Hair follicular keratinocyte (primary cell): ENCODE measurements around the gene HFE. TPM values are rescaled to one million over a fixed set of nuclear protein-coding genes. Genes with fewer than 3 reads are reported as not detected.

Experiments
- total RNA-seq: library from RNA; depleted of rRNA; stranded (reverse); fragments of >200 nt; gene quantifications from 2 replicates; pipeline ENCODE4 v1.2.3, GENCODE V29; 2015

The HFE gene, protein sequence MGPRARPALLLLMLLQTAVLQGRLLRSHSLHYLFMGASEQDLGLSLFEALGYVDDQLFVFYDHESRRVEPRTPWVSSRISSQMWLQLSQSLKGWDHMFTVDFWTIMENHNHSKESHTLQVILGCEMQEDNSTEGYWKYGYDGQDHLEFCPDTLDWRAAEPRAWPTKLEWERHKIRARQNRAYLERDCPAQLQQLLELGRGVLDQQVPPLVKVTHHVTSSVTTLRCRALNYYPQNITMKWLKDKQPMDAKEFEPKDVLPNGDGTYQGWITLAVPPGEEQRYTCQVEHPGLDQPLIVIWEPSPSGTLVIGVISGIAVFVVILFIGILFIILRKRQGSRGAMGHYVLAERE
- 9.2 and 14.1 TPM in 2 replicates for total RNA-seq

DNA sequence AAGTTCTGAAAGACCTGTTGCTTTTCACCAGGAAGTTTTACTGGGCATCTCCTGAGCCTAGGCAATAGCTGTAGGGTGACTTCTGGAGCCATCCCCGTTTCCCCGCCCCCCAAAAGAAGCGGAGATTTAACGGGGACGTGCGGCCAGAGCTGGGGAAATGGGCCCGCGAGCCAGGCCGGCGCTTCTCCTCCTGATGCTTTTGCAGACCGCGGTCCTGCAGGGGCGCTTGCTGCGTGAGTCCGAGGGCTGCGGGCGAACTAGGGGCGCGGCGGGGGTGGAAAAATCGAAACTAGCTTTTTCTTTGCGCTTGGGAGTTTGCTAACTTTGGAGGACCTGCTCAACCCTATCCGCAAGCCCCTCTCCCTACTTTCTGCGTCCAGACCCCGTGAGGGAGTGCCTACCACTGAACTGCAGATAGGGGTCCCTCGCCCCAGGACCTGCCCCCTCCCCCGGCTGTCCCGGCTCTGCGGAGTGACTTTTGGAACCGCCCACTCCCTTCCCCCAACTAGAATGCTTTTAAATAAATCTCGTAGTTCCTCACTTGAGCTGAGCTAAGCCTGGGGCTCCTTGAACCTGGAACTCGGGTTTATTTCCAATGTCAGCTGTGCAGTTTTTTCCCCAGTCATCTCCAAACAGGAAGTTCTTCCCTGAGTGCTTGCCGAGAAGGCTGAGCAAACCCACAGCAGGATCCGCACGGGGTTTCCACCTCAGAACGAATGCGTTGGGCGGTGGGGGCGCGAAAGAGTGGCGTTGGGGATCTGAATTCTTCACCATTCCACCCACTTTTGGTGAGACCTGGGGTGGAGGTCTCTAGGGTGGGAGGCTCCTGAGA lies at the start of gene HFE:
Gene HFE (plus strand): TSS at position 146 of the 832 bp plus-strand sequence. CDS start 12 bp downstream, at position 158.

Other genes starting within 250 kb of the HFE start
- gene SLC17A3, start 213.2 kb upstream of the HFE start, total RNA-seq = not detected in 2 replicates
- gene SLC17A2, start 156.7 kb upstream of the HFE start, total RNA-seq = not detected in 2 replicates
- 2.5 and 3.0 TPM in 2 replicates for gene TRIM38, start 124.6 kb upstream of the HFE start, total RNA-seq